Measurements from ENCODE around the gene SEMA5B.

GRCh38 chr3:122956693-122957455 is 70.7 kb downstream of the SEMA5B start:
- no peak for TF ChIP-seq ZNF133 (tag by site-specific recombination; IDR thresholded peaks at IDR 0.05)
- no peak for TF ChIP-seq ZIC2 (tag by site-specific recombination; IDR thresholded peaks at IDR 0.05)
- TF ChIP-seq PRDM6 (tag by site-specific recombination; IDR thresholded peaks at IDR 0.05), result no peak
- TF ChIP-seq, protein P1, sequence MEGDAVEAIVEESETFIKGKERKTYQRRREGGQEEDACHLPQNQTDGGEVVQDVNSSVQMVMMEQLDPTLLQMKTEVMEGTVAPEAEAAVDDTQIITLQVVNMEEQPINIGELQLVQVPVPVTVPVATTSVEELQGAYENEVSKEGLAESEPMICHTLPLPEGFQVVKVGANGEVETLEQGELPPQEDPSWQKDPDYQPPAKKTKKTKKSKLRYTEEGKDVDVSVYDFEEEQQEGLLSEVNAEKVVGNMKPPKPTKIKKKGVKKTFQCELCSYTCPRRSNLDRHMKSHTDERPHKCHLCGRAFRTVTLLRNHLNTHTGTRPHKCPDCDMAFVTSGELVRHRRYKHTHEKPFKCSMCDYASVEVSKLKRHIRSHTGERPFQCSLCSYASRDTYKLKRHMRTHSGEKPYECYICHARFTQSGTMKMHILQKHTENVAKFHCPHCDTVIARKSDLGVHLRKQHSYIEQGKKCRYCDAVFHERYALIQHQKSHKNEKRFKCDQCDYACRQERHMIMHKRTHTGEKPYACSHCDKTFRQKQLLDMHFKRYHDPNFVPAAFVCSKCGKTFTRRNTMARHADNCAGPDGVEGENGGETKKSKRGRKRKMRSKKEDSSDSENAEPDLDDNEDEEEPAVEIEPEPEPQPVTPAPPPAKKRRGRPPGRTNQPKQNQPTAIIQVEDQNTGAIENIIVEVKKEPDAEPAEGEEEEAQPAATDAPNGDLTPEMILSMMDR (tag by site-specific recombination; IDR thresholded peaks at IDR 0.05), result no peak
- no peak for TF ChIP-seq ZNF341 (tag by site-specific recombination; IDR thresholded peaks at IDR 0.05; ENCODE audit: low read depth)
- TF ChIP-seq, protein P2, sequence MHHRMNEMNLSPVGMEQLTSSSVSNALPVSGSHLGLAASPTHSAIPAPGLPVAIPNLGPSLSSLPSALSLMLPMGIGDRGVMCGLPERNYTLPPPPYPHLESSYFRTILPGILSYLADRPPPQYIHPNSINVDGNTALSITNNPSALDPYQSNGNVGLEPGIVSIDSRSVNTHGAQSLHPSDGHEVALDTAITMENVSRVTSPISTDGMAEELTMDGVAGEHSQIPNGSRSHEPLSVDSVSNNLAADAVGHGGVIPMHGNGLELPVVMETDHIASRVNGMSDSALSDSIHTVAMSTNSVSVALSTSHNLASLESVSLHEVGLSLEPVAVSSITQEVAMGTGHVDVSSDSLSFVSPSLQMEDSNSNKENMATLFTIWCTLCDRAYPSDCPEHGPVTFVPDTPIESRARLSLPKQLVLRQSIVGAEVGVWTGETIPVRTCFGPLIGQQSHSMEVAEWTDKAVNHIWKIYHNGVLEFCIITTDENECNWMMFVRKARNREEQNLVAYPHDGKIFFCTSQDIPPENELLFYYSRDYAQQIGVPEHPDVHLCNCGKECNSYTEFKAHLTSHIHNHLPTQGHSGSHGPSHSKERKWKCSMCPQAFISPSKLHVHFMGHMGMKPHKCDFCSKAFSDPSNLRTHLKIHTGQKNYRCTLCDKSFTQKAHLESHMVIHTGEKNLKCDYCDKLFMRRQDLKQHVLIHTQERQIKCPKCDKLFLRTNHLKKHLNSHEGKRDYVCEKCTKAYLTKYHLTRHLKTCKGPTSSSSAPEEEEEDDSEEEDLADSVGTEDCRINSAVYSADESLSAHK (tag by site-specific recombination; IDR thresholded peaks at IDR 0.05), result no peak
- TF ChIP-seq ZNF785 (tag by site-specific recombination; IDR thresholded peaks at IDR 0.05), result no peak
- no peak for TF ChIP-seq ZNF274 (IDR thresholded peaks at IDR 0.05; ENCODE audit: low read length)
- no peak for TF ChIP-seq ZNF274 (tag by site-specific recombination; IDR thresholded peaks at IDR 0.05; ENCODE audit: borderline replicate concordance)
- no peak for TF ChIP-seq ZNF24 (tag by site-specific recombination; IDR thresholded peaks at IDR 0.05)

Data from HEK293 (cell line).